LoVo (cell line): Measurements from ENCODE around the gene MOGAT1.

Source experiments
- DNase-seq: peaks from one replicate; pipeline ENCODE4 v3.0.0-alpha.2; 2016; ENCODE audit warnings: low spot score

MOGAT1 gene

GRCh38 chr2:222671259-222672067 is at the start of gene MOGAT1:
MOGAT1 (plus strand) TSS chr2:222671658; CDS start chr2:222671786, 128 bp downstream.
- no peak for DNase-seq

- DNase-seq, result no peak
These were observed 49.6 kb upstream of the MOGAT1 start for GRCh38 chr2:222621893-222622292.

GRCh38 chr2:222622910-222623309 is 48.5 kb upstream of the MOGAT1 start:
- DNase-seq, result no peak

- DNase-seq, result no peak
These were observed 47.6 kb upstream of the MOGAT1 start for GRCh38 chr2:222623756-222624309.

- no peak for DNase-seq
These were observed 43.7 kb upstream of the MOGAT1 start for GRCh38 chr2:222627764-222628163.

- DNase-seq, result no peak
These were observed 36.2 kb upstream of the MOGAT1 start for GRCh38 chr2:222635295-222635694.

GRCh38 chr2:222637067-222637466 is 34.4 kb upstream of the MOGAT1 start:
- DNase-seq, result no peak

- no peak for DNase-seq
These were observed 30.1 kb upstream of the MOGAT1 start for GRCh38 chr2:222641336-222641735.

- DNase-seq, result no peak
These were observed 28.3 kb upstream of the MOGAT1 start for GRCh38 chr2:222643134-222643533.

- no peak for DNase-seq
These were observed 25.4 kb upstream of the MOGAT1 start for GRCh38 chr2:222646008-222646407.

- DNase-seq, result no peak
These were observed 21.7 kb upstream of the MOGAT1 start for GRCh38 chr2:222649801-222650200.

GRCh38 chr2:222651718-222652418 is 19.6 kb upstream of the MOGAT1 start:
- no peak for DNase-seq

- peak; percentile 50 for DNase-seq
These were observed 18.8 kb upstream of the MOGAT1 start for GRCh38 chr2:222652491-222653255.

GRCh38 chr2:222653280-222653679 is 18.2 kb upstream of the MOGAT1 start:
- no peak for DNase-seq

- DNase-seq, result peak; percentile 98
These were observed 15.5 kb upstream of the MOGAT1 start, which contains the start of gene FARSB for GRCh38 chr2:222655787-222656525. FARSB (minus strand) TSS chr2:222656092; CDS start chr2:222656073, 19 bp downstream.

- DNase-seq, result no peak
These were observed 14.7 kb upstream of the MOGAT1 start for GRCh38 chr2:222656526-222657446.

GRCh38 chr2:222663479-222663878 is 8.0 kb upstream of the MOGAT1 start:
- DNase-seq, result no peak

- DNase-seq, result no peak
These were observed 2.8 kb upstream of the MOGAT1 start for GRCh38 chr2:222668494-222669154.

GRCh38 chr2:222669353-222669752 is 2.1 kb upstream of the MOGAT1 start:
- DNase-seq, result no peak
